ENCODE data around the gene AHDC1. TPM values are rescaled to one million over a fixed set of nuclear protein-coding genes. Genes with fewer than 3 reads are reported as not detected.
"Not testable (repeated sequence)": the region's sequence is repeated elsewhere in the genome, so short reads cannot be mapped to it uniquely, and the experiment has no call there.

AHDC1 gene
- total RNA-seq, 5 donors from 2014 or later (not counting 1 experiment from before 2014, with no cell fraction given) = 21.9 to 26.4 (median 23.1) TPM

GRCh38 chr1:27640514-27640913, 36.6 kb upstream of the AHDC1 start:
- CTCF ChIA-PET = interaction anchor here (0.7 to 0.9 kb wide), 3 partner anchors 9 to 999 kb away, joined by 3 to 7 read pairs (median 5); no protein-coding TSS in a partner anchor
- H3K27ac ChIP-seq (ENCODE audit: low read length); H3K4me3 Mint-ChIP-seq; DNase-seq; H3K27me3 ChIP-seq (replicated peaks in 1 of 2; ENCODE audit: control insufficient read depth in 2 of 2, extremely low read depth in 1 of 2, insufficient read depth in 2 of 2, low read length in 1 of 2); H3K9me3 Mint-ChIP-seq; H3K27ac Mint-ChIP-seq; ATAC-seq (replicated peaks in 1 of 4); H3K36me3 Mint-ChIP-seq; H3K9me3 ChIP-seq; H3K4me3 ChIP-seq (ENCODE audit: control insufficient read depth in 1 of 2, extremely low read depth in 1 of 2, low read length in 1 of 2); POLR2A ChIA-PET; H3K27me3 Mint-ChIP-seq; H3K36me3 ChIP-seq (ENCODE audit: control insufficient read depth in 2 of 2, extremely low read depth in 1 of 2, insufficient read depth in 1 of 2, low read length in 1 of 2): not testable (repeated sequence)
- peaks cover 3 to 29% of the 10 kb centered on the region in 2 experiments for H3K4me1 ChIP-seq (ENCODE audit: control insufficient read depth in 1 of 2, extremely low read depth in 1 of 2, insufficient read depth in 2 of 2, low read length in 2 of 2)
- WGBS (ENCODE audit: insufficient coverage) = 100% methylated on average over 1 of the region's 9 CpGs
- peaks cover 25 to 58% (median 37%) of the 10 kb centered on the region in 3 donors for H3K4me1 Mint-ChIP-seq

- Mint-ChIP-seq H3K4me3 (no peak overlapping the region), H3K27me3 (no peaks in the 10 kb centered on the region), H3K4me1 (peaks cover 26 to 52% (median 38%) of the 10 kb centered on the region in 3 donors), H3K27ac (peak overlapping the region in 1 of 2 donors; percentile 43), H3K36me3 (no peaks in the 10 kb centered on the region), H3K9me3 (no peaks in the 10 kb centered on the region)
- DNase-seq (no peak), ATAC-seq (replicated peaks in 1 of 4) (no peak)
- no CpG with 5 or more reads among the region's 2 CpGs for WGBS (ENCODE audit: insufficient coverage)
- Histone ChIP-seq H3K36me3 (ENCODE audit: control insufficient read depth in 2 of 2, extremely low read depth in 1 of 2, insufficient read depth in 1 of 2, low read length in 1 of 2) (no peaks in the 10 kb centered on the region), H3K27ac (ENCODE audit: low read length) (no peak overlapping the region), H3K4me1 (ENCODE audit: control insufficient read depth in 1 of 2, extremely low read depth in 1 of 2, insufficient read depth in 2 of 2, low read length in 2 of 2) (peaks cover 4 to 37% of the 10 kb centered on the region in 2 experiments), H3K9me3 (no peaks in the 10 kb centered on the region), H3K27me3 (replicated peaks in 1 of 2; ENCODE audit: control insufficient read depth in 2 of 2, extremely low read depth in 1 of 2, insufficient read depth in 2 of 2, low read length in 1 of 2) (no peaks in the 10 kb centered on the region), H3K4me3 (ENCODE audit: control insufficient read depth in 1 of 2, extremely low read depth in 1 of 2, low read length in 1 of 2) (no peak overlapping the region)
- ChIA-PET POLR2A (interaction anchor here in 1 of 2 donors (0.5 kb wide), 1 partner anchor 18 kb away, joined by 3 read pairs; no protein-coding TSS in a partner anchor), CTCF (interaction anchor here in 1 of 2 donors (0.7 to 1.2 kb wide), 2 partner anchors 11 to 24 kb away, joined by 3 read pairs; no protein-coding TSS in a partner anchor)
Measured at GRCh38 chr1:27638805-27639204, 34.9 kb upstream of the AHDC1 start.

GRCh38 chr1:27638047-27638734, 34.2 kb upstream of the AHDC1 start:
- H3K36me3 ChIP-seq (ENCODE audit: control insufficient read depth in 2 of 2, extremely low read depth in 1 of 2, insufficient read depth in 1 of 2, low read length in 1 of 2) = no peaks in the 10 kb centered on the region
- no peaks in the 10 kb centered on the region for H3K27me3 ChIP-seq (replicated peaks in 1 of 2; ENCODE audit: control insufficient read depth in 2 of 2, extremely low read depth in 1 of 2, insufficient read depth in 2 of 2, low read length in 1 of 2)
- DNase-seq (no peak), ATAC-seq (replicated peaks in 1 of 4) (no peak)
- H3K4me1 ChIP-seq (ENCODE audit: control insufficient read depth in 1 of 2, extremely low read depth in 1 of 2, insufficient read depth in 2 of 2, low read length in 2 of 2) = peaks cover 7 to 37% of the 10 kb centered on the region in 2 experiments
- no peak overlapping the region for H3K4me3 ChIP-seq (ENCODE audit: control insufficient read depth in 1 of 2, extremely low read depth in 1 of 2, low read length in 1 of 2)
- H3K27ac Mint-ChIP-seq = peak overlapping the region; percentile 13 to 41
- no peaks in the 10 kb centered on the region for H3K9me3 ChIP-seq
- ChIA-PET CTCF (interaction anchor here (1.0 to 1.2 kb wide), 2 partner anchors 24 to 87 kb away, joined by 3 to 4 read pairs; no protein-coding TSS in a partner anchor), POLR2A (interaction anchor here in 1 of 2 donors (0.5 to 0.6 kb wide), 2 partner anchors 18 to 46 kb away, joined by 3 to 8 read pairs; no protein-coding TSS in a partner anchor)
- 67% methylated on average over 1 of the region's 5 CpGs for WGBS (ENCODE audit: insufficient coverage)
- H3K4me1 Mint-ChIP-seq = peaks cover 27 to 52% (median 38%) of the 10 kb centered on the region in 3 donors
- no peaks in the 10 kb centered on the region for H3K36me3 Mint-ChIP-seq
- no peak overlapping the region for H3K4me3 Mint-ChIP-seq
- H3K27ac ChIP-seq (ENCODE audit: low read length) = no peak overlapping the region
- no peaks in the 10 kb centered on the region for H3K9me3 Mint-ChIP-seq
- no peaks in the 10 kb centered on the region for H3K27me3 Mint-ChIP-seq

- no peak for DNase-seq
- H3K36me3 ChIP-seq (ENCODE audit: control insufficient read depth in 2 of 2, extremely low read depth in 1 of 2, insufficient read depth in 1 of 2, low read length in 1 of 2) = no peaks in the 10 kb centered on the region
- H3K27me3 Mint-ChIP-seq = no peaks in the 10 kb centered on the region
- H3K9me3 Mint-ChIP-seq = no peaks in the 10 kb centered on the region
- H3K4me3 ChIP-seq (ENCODE audit: control insufficient read depth in 1 of 2, extremely low read depth in 1 of 2, low read length in 1 of 2) = no peak overlapping the region
- ChIA-PET CTCF (interaction anchor here in 1 of 2 donors (0.7 to 0.8 kb wide), 2 partner anchors 25 to 811 kb away, joined by 3 to 4 read pairs; no protein-coding TSS in a partner anchor), POLR2A (no interaction called here)
- H3K4me1 Mint-ChIP-seq = peaks cover 53 to 78% (median 64%) of the 10 kb centered on the region in 3 donors
- peak overlapping the region in 2 of 3 donors; percentile 43 to 76 for H3K4me3 Mint-ChIP-seq
- H3K27ac ChIP-seq (ENCODE audit: low read length) = peak overlapping the region; percentile 27
- 100% methylated on average over 3 of the region's 11 CpGs for whole genome bisulfite sequencing (ENCODE audit: insufficient coverage)
- H3K4me1 ChIP-seq (ENCODE audit: control insufficient read depth in 1 of 2, extremely low read depth in 1 of 2, insufficient read depth in 2 of 2, low read length in 2 of 2) = peaks cover 29 to 63% of the 10 kb centered on the region in 2 experiments
- H3K9me3 ChIP-seq = no peaks in the 10 kb centered on the region
- peak overlapping the region; percentile 81 to 86 for H3K27ac Mint-ChIP-seq
- H3K27me3 ChIP-seq (replicated peaks in 1 of 2; ENCODE audit: control insufficient read depth in 2 of 2, extremely low read depth in 1 of 2, insufficient read depth in 2 of 2, low read length in 1 of 2) = no peaks in the 10 kb centered on the region
- H3K36me3 Mint-ChIP-seq = no peaks in the 10 kb centered on the region
- no peak for ATAC-seq (replicated peaks in 1 of 4)
Measured at GRCh38 chr1:27635396-27636142, 31.6 kb upstream of the AHDC1 start.

GRCh38 chr1:27634985-27635367, 31.0 kb upstream of the AHDC1 start, which contains the start of gene FGR:
FGR (minus strand) TSS chr1:27635185; CDS start chr1:27623916, 11,269 bp downstream.
- ChIA-PET CTCF (no interaction called here), POLR2A (no interaction called here)
- no peaks in the 10 kb centered on the region for H3K27me3 Mint-ChIP-seq
- Histone ChIP-seq H3K9me3 (no peaks in the 10 kb centered on the region), H3K27ac (ENCODE audit: low read length) (peak within 1 kb of the TSS; percentile 78), H3K36me3 (ENCODE audit: control insufficient read depth in 2 of 2, extremely low read depth in 1 of 2, insufficient read depth in 1 of 2, low read length in 1 of 2) (no peaks in the 10 kb centered on the region), H3K4me1 (ENCODE audit: control insufficient read depth in 1 of 2, extremely low read depth in 1 of 2, insufficient read depth in 2 of 2, low read length in 2 of 2) (peaks cover 29 to 65% of the 10 kb centered on the region in 2 experiments), H3K27me3 (replicated peaks in 1 of 2; ENCODE audit: control insufficient read depth in 2 of 2, extremely low read depth in 1 of 2, insufficient read depth in 2 of 2, low read length in 1 of 2) (no peaks in the 10 kb centered on the region), H3K4me3 (ENCODE audit: control insufficient read depth in 1 of 2, extremely low read depth in 1 of 2, low read length in 1 of 2) (peak within 1 kb of the TSS; percentile 39 to 49)
- peak within 1 kb of the TSS; percentile 81 to 86 for H3K27ac Mint-ChIP-seq
- peak within 1 kb of the TSS; percentile 56 to 76 (median 59) for H3K4me3 Mint-ChIP-seq
- no peaks in the 10 kb centered on the region for H3K9me3 Mint-ChIP-seq
- H3K36me3 Mint-ChIP-seq = no peaks in the 10 kb centered on the region
- 68% methylated on average over 12 of the region's 28 CpGs for WGBS (ENCODE audit: insufficient coverage)
- H3K4me1 Mint-ChIP-seq = peaks cover 55 to 80% (median 66%) of the 10 kb centered on the region in 3 donors
- no peak for ATAC-seq (replicated peaks in 1 of 4)
- peak in 1 of 35 experiments; percentile 37 for DNase-seq

Measured in T-cell (primary cell).